Activated B cell treated with CpG ODN at 0.5 μM for 24 hours (primary cell): ENCODE results near the gene SOX4. TPM values are rescaled to one million over a fixed set of nuclear protein-coding genes. Genes with fewer than 3 reads are reported as not detected.

Experiments used
- ATAC-seq: fragments of 200-7000 bp; cut with Tn5 transposase; one replicate; pipeline ENCODE4 v1.10.0; 2021; ENCODE audit warnings: low read depth, mild to moderate bottlenecking, moderate library complexity
- CTCF ChIA-PET: fragments of 350-600 bp; sonication (Branson Sonifier 250); formaldehyde crosslinking; loops from one replicate; lab custom pipeline; 2021; ENCODE audit warnings: antibody characterized with exemption; lab: Charles Lee
- POLR2A ChIA-PET: fragments of 350-600 bp; sonication (Branson Sonifier 250); formaldehyde crosslinking; loops from one replicate; lab custom pipeline; 2021; ENCODE audit warnings: antibody characterized with exemption; lab: Charles Lee
- DNase-seq: peaks from one replicate; pipeline ENCODE4 v3.0.0; 2022
- H3K27ac Mint-ChIP-seq: one replicate; pipeline ENCODE4 v1.8.0; 2020; ENCODE audit warnings: mixed read lengths
- H3K27me3 Mint-ChIP-seq: one replicate; pipeline ENCODE4 v1.8.0; 2021; ENCODE audit warnings: mixed read lengths
- H3K36me3 Mint-ChIP-seq: one replicate; pipeline ENCODE4 v1.8.0; 2021; ENCODE audit warnings: low read depth, mixed read lengths
- H3K4me1 Mint-ChIP-seq: one replicate; pipeline ENCODE4 v1.8.0; 2021; ENCODE audit warnings: mixed read lengths
- H3K4me3 Mint-ChIP-seq: one replicate; pipeline ENCODE4 v1.8.0; 2020; ENCODE audit warnings: mild to moderate bottlenecking, mixed read lengths
- H3K9me3 Mint-ChIP-seq: one replicate; pipeline ENCODE4 v1.8.0; 2020; ENCODE audit warnings: mixed read lengths
- CTCF ChIP-seq: fragments of 200-600 bp; IDR thresholded peaks from one replicate; pipeline ENCODE4 v1.8.0; 2022; ENCODE audit warnings: antibody characterized with exemption, mild to moderate bottlenecking
- intact Hi-C: fragments of 100-400 bp; cut with micrococcal nuclease; formaldehyde crosslinking; loops from one replicate; pipeline ENCODE4 v1.15.1; 2024
- total RNA-seq: library from RNA; stranded (reverse); gene quantifications from 2 replicates; pipeline ENCODE4 v1.2.3, GENCODE V29; 2022

SOX4 gene
- total RNA-seq, 1 donor from 2014 or later, result 3.5 TPM

GRCh38 chr6:21601932-21602390 is 8.4 kb downstream of the SOX4 start:
- H3K9me3 Mint-ChIP-seq, result no peaks in the 10 kb centered on the region
- ChIA-PET POLR2A (no interaction called here), CTCF (interaction anchor here (0.8 kb wide), 1 partner anchor 11 kb away, joined by 3 read pairs; no protein-coding TSS in a partner anchor)
- intact Hi-C loops, result no loop called here
- no peak for DNase-seq
- peaks cover 28% of the 10 kb centered on the region for H3K4me1 Mint-ChIP-seq
- H3K36me3 Mint-ChIP-seq, result no peaks in the 10 kb centered on the region
- ATAC-seq, result no peak
- TF ChIP-seq CTCF, result no peak
- no peak overlapping the region for H3K4me3 Mint-ChIP-seq
- H3K27me3 Mint-ChIP-seq, result peaks cover 3% of the 10 kb centered on the region
- no peak overlapping the region for H3K27ac Mint-ChIP-seq

GRCh38 chr6:21603082-21603952 is 9.8 kb downstream of the SOX4 start:
- DNase-seq, result no peak
- H3K36me3 Mint-ChIP-seq, result no peaks in the 10 kb centered on the region
- ChIA-PET POLR2A (interaction anchor here (0.9 to 1.2 kb wide), 2 partner anchors 10 to 15 kb away, joined by 5 read pairs; partner anchors contain the start of gene SOX4), CTCF (interaction anchor here (0.7 kb wide), 1 partner anchor 10 kb away, joined by 3 read pairs; the partner anchor contains the start of gene SOX4)
- no peaks in the 10 kb centered on the region for H3K9me3 Mint-ChIP-seq
- intact Hi-C loops, result no loop called here
- H3K4me3 Mint-ChIP-seq, result no peak overlapping the region
- no peaks in the 10 kb centered on the region for H3K27me3 Mint-ChIP-seq
- ATAC-seq, result peak; percentile 50
- H3K4me1 Mint-ChIP-seq, result peaks cover 22% of the 10 kb centered on the region
- no peak overlapping the region for H3K27ac Mint-ChIP-seq
- TF ChIP-seq CTCF, result no peak

- no peaks in the 10 kb centered on the region for H3K36me3 Mint-ChIP-seq
- intact Hi-C loops, result no loop called here
- ChIA-PET POLR2A (interaction anchor here (0.9 kb wide), 1 partner anchor 16 kb away, joined by 5 read pairs; no protein-coding TSS in a partner anchor), CTCF (no interaction called here)
- H3K4me1 Mint-ChIP-seq, result peaks cover 16% of the 10 kb centered on the region
- no peaks in the 10 kb centered on the region for H3K27me3 Mint-ChIP-seq
- H3K4me3 Mint-ChIP-seq, result no peak overlapping the region
- no peak overlapping the region for H3K27ac Mint-ChIP-seq
- DNase-seq, result no peak
- no peak for ATAC-seq
- TF ChIP-seq CTCF, result no peak
- no peaks in the 10 kb centered on the region for H3K9me3 Mint-ChIP-seq
Measured at GRCh38 chr6:21604081-21604480, 10.5 kb downstream of the SOX4 start.

GRCh38 chr6:21605166-21605565 is 11.6 kb downstream of the SOX4 start:
- Mint-ChIP-seq H3K4me3 (no peak overlapping the region), H3K4me1 (peaks cover 19% of the 10 kb centered on the region), H3K27ac (no peak overlapping the region), H3K27me3 (no peaks in the 10 kb centered on the region), H3K36me3 (no peaks in the 10 kb centered on the region), H3K9me3 (no peaks in the 10 kb centered on the region)
- DNase-seq, result no peak
- TF ChIP-seq CTCF, result no peak
- intact Hi-C loops, result no loop called here
- no peak for ATAC-seq
- POLR2A ChIA-PET, result no interaction called here
- CTCF ChIA-PET, result no interaction called here

GRCh38 chr6:21608601-21609000 is 15.1 kb downstream of the SOX4 start:
- ChIA-PET POLR2A (interaction anchor here (0.9 kb wide), 1 partner anchor 15 kb away, joined by 3 read pairs; the partner anchor contains the start of gene SOX4), CTCF (interaction anchor here (0.9 to 1.2 kb wide), 2 partner anchors 8 to 10 kb away, joined by 3 read pairs; no protein-coding TSS in a partner anchor)
- Mint-ChIP-seq H3K9me3 (no peaks in the 10 kb centered on the region), H3K36me3 (no peaks in the 10 kb centered on the region), H3K4me1 (peaks cover 17% of the 10 kb centered on the region), H3K27me3 (no peaks in the 10 kb centered on the region), H3K27ac (no peak overlapping the region), H3K4me3 (no peak overlapping the region)
- TF ChIP-seq CTCF, result no peak
- intact Hi-C loops, result no loop called here
- DNase-seq, result no peak
- no peak for ATAC-seq
